Measurements from ENCODE around the gene TRMT1L. TPM values are rescaled to one million over a fixed set of nuclear protein-coding genes. Genes with fewer than 3 reads are reported as not detected.
"Not testable (repeated sequence)": the region's sequence is repeated elsewhere in the genome, so short reads cannot be mapped to it uniquely, and the experiment has no call there.

TRMT1L gene
- total RNA-seq: 15.8 and 17.7 TPM in 2 replicates

GRCh38 chr1:185156854-185157598, at the start of gene TRMT1L, which contains the start of gene SWT1:
TSS of gene TRMT1L (minus strand) at chr1:185156953. CDS start at chr1:185156712, 241 bp downstream.
TSS of gene SWT1 (plus strand) at chr1:185157167. CDS start at chr1:185160842, 3,675 bp downstream.
- TF ChIP-seq CTCF (conservative IDR thresholded peaks at IDR 0.05; ENCODE audit: low read depth, low read length): no peak
- peak; percentile 78 for DNase-seq (ENCODE audit: low read depth)
- peak within 1 kb of the TSS; percentile 87 for H3K4me3 ChIP-seq (ENCODE audit: low read depth, low read length)

GRCh38 chr1:185200889-185201288, 44.1 kb upstream of the TRMT1L start:
- no peak for DNase-seq (ENCODE audit: low read depth)
- no peak for TF ChIP-seq CTCF (conservative IDR thresholded peaks at IDR 0.05; ENCODE audit: low read depth, low read length)

GRCh38 chr1:185198712-185199111, 42.0 kb upstream of the TRMT1L start:
- not testable (repeated sequence) for H3K4me3 ChIP-seq (ENCODE audit: low read depth, low read length); DNase-seq (ENCODE audit: low read depth)

More at GRCh38 chr1:185200889-185201288, 44.1 kb upstream of the TRMT1L start:
- H3K4me3 ChIP-seq (ENCODE audit: low read depth, low read length): no peak overlapping the region

- H3K4me3 ChIP-seq (ENCODE audit: low read depth, low read length): no peak overlapping the region
- DNase-seq (ENCODE audit: low read depth): no peak
- no peak for TF ChIP-seq CTCF (conservative IDR thresholded peaks at IDR 0.05; ENCODE audit: low read depth, low read length)
These were observed 37.0 kb upstream of the TRMT1L start for GRCh38 chr1:185193756-185194155.

GRCh38 chr1:185170291-185170848, 13.6 kb upstream of the TRMT1L start:
- DNase-seq (ENCODE audit: low read depth): no peak
- no peak overlapping the region for H3K4me3 ChIP-seq (ENCODE audit: low read depth, low read length)
- TF ChIP-seq CTCF (conservative IDR thresholded peaks at IDR 0.05; ENCODE audit: low read depth, low read length): peak; percentile 89

- H3K4me3 ChIP-seq (ENCODE audit: low read depth, low read length): no peak overlapping the region
- no peak for TF ChIP-seq CTCF (conservative IDR thresholded peaks at IDR 0.05; ENCODE audit: low read depth, low read length)
- no peak for DNase-seq (ENCODE audit: low read depth)
These were observed 9.4 kb upstream of the TRMT1L start for GRCh38 chr1:185166106-185166505.

GRCh38 chr1:185162491-185162890, 5.7 kb upstream of the TRMT1L start:
- DNase-seq (ENCODE audit: low read depth): no peak
- H3K4me3 ChIP-seq (ENCODE audit: low read depth, low read length): no peak overlapping the region
- TF ChIP-seq CTCF (conservative IDR thresholded peaks at IDR 0.05; ENCODE audit: low read depth, low read length): no peak

Data from epithelial cell of proximal tubule (primary cell).